Measurements from ENCODE around the gene PRMT9.

PRMT9 gene

DNA sequence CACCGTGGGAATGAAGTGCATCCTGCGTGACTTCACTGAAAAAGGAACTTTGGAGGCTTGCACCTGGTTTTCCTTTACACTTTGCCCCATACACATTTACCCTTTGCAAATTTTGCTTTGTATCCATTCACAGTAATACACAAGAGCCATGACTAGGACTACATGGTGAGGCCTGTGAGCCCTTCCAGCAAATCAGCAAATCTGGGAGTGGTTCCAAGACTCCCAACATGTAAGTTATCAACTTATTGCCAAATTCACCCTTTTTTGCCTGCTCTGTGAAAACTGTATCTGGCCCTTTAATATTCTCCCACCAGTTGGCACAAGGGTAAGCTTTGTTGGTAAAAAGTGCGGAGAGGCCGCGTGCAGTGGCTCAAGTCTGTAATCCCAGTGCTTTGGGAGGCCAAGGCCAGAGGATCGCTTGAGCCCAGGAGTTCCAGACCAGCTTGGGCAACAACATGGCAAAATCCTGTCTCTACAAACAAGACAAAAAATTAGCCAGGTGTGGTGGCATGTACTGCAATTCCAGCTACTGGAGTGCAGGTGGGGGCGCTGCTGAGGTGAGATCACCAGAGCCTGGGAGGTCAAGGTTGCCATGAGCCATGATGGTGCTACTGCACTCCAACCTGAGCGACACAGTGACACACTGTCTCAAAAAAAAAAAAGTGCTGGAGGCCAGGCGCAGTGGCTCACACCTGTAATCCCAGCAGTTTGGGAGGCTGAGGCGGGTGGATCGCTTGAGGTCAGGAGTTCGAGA is 5.0 kb downstream of the PRMT9 start:
- no peak for DNase-seq

DNA sequence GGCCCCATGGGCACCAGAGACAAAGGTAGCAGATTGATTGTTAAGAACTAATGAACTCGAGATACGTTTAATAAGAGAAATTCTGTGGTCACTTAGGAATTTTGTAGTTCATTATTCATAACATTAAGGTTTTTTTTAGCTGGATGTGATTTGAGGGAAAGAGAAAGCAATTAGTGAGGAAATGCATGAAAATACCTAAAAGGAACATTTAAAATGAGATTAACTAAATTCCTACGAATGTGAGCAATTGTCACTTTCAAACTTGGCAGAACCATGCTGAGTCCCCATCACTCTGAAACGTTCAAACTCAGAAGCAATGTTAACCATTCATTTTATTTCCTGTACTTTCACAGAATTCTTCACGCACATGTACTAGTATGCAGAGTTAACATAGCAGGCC is 5.9 kb downstream of the PRMT9 start:
- DNase-seq = no peak

DNA sequence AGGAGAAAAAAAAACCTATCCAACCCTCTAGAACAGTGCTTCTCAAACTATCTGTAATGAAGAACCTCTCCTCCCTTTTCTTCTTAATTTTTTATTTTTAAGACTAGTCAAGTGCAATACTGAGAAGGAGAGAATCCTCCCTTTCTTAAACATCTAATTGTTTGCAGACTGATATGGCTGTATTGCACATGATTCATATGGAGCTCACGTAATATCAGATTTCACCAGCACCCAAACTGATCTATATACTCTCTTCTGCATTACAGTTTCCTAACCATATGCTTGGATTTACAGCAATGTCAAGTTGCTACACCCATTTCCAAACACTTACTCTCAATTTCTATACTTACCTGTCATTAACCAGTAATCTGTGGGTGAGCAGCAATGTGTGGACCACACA is 9.5 kb downstream of the PRMT9 start:
- no peak for DNase-seq

DNA sequence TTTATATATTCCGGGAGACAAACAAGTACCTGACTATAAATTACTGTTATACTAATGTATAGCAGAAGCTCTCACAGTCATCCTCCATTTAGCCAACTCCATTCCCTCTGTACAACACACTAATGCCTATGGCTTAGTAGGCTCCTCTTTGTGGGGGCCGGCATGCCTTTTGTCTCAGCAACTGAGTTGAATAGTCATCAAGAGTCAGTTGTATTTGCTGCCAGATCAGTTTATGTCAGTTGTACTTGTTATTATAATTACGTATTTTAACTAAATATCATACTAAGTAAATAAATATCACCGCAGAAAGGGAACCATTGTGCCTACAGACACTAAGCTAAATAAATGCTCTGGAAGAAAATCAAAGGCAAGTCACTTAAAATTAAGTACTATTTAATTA is 9.9 kb downstream of the PRMT9 start:
- no peak for DNase-seq

DNA sequence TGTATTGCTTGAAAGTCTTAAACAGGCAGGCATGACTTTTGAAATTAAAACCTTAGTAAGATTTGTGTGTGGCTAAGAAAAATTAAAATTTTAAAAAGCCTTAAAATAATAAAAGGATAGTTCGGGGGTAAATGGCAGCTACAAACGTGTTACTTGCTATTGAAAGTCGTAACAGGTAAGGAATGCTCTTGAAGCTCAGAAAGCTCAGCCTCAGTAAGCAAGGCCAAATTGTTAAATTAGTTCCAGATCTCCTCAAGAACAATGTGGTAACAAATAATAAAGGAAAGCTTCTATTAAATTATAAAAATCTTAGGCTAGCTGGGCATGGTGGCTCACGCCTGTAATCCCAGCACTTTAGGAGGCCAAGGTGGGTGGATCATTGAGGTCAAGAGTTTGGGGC is 25.5 kb downstream of the PRMT9 start:
- DNase-seq = no peak

DNA sequence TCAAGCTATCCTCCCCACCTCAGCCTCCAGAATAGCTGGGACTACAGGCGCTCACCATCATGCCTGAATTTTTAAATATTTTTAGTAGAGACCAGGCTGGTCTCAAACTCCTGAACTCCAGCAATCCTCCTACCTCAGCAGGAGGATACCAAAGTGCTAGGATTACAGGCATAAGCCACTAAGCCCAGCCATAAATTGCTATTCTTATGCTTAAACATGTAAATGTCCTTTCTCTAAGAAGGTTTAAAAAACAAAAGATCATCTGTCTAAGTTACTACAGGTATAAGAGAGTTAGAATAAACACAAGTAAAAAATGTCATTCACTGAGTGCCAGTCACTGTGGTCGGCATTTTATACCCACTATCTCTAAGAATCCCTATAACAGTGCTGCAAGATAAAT is 28.3 kb downstream of the PRMT9 start:
- DNase-seq = no peak

DNA sequence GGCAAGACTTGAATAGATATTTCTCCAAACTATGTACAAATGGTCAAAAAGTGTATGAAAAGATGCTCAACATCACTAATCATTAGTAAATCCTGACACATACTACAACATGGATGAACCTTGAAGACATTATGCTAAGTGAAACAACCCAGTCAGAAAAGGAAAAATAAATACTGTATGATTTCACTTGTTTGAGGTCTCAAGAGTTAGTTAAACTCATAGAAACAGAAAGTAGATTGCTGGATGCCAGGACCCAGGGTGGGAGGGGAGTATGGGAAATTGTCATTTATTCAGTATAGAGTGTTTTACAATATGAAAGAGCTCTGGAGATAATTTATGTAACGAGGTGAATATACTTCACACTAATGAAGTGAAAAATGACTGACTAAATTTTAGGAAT is 32.4 kb downstream of the PRMT9 start:
- no peak for DNase-seq

DNA sequence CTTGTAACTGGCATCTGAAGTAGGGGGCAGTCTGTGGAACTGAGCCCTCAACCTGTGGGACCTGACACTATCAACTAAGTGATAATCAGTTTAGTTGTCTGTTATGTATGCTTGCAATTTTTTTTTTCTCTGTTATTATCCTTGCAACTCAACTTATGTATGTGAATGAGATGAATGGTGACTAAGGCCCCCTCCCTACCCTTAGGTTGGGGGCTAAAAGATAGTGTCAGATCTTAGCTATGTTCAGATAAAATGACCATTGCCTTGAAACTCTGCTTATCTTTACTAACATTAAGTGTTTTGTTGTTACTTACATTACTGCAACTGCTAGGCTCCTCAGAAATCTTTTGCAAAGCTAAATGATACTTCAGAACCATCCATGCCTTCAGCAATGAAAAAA is 35.3 kb downstream of the PRMT9 start:
- no peak for DNase-seq

DNA sequence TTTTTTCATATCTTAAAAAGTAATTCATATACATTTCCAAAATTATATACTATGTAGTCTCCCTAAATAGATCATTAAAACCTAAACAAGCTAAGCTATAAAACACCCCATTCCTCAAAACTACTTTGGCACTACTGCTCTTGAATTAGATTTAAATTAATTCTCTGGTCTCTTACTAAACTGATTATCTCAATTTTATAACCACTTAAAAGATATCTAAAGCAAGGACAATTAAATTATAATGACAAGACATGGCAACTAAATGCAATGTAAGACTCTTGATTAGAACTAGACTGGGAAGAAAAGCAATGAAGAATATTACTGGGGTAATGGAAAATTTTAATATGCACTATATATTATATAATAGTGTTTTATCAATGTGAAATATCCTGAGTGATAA is 38.9 kb downstream of the PRMT9 start:
- no peak for DNase-seq

DNA sequence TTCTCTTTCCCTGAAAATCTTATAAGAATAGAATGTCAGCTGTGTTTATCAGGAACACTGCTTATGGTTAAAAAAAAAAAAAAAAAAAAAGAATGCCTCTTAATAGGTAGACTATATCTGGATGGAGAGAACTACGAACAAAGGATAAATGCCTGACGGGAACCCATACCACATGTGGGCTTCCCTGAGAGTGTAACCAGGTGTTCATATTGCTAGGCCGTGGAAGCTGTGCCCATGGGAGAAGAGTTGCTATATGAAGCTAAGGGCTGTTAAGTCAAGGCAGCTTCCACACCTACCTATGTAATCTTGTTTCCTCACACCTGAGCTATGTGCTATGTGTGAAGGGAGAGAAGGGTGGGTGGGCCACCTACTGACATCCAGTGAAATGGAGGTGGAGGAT is 39.5 kb downstream of the PRMT9 start:
- no peak for DNase-seq

DNA sequence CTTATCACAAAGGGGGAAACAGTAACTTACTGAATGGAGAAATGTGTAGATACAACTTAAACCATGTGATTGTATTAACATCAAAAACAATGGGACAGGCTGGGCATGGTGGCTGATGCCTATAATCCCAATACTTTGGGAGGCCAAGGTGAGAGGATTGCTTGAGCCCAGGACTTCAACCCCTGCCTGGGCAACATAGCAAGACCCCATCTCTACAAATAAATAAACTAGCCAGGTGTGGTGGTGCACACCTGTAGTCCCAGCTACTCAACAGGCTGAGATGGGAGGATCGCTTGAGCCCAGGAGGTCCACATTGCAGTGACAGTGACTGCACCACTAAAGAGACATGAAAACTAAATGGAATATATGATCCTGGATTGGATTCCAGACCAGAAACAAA is 40.3 kb downstream of the PRMT9 start:
- no peak for DNase-seq

DNA sequence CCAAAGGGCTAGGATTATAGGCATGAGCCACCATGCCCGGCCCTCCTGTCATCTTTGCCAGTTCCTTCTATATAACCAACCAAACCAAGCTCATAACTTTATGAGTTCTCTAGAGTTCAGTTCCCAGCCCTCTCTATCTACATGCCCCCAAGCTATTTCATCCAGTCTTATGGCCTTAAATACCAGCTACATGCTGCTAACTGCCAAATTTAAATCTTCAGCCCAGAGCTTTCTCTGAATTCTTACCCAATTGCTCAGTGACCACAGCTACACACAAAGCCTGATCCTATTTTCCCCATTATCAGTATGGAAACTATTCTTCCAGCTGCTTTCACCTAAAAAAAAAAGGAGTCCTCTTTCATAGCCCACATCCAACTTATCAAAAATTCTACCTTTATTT is 43.6 kb downstream of the PRMT9 start:
- no peak for DNase-seq

DNA sequence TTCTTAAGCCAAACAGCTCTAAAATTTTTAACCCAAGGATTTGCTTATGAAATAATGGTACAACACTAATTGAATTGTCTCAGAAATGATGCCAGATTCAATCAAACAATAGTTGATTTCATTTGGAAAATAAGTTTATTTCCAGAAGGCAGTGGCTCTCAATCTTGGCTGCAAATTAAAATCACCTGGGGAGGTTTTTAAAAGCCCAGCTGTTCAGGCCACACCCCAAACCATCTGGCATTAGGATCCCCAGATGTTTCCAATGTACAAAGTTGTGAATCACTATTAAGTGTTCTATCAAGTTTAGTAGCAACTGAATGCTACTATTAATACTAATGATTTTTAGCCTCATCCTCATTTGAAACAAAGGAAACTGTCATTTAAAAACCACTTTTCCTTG is 44.6 kb downstream of the PRMT9 start:
- no peak for DNase-seq

DNA sequence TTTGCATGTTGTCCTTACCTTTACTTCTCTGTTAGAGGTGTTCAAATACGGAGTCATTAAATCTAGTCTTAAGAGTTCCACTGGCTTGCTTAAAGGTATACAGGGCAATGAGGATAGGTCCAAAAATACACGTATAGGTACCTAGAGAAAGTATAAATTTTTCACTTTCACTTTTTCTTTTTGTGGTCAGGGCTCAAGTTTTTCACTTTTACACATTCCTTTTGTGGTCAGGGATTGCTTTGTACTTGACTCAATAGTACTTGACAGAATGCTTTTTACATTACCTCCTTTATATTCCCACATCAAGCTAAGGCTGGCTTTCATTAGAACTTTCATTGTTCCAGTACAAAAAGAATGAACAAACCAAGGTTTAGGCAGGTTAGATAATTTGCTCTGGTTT is 45.0 kb downstream of the PRMT9 start:
- no peak for DNase-seq

DNA sequence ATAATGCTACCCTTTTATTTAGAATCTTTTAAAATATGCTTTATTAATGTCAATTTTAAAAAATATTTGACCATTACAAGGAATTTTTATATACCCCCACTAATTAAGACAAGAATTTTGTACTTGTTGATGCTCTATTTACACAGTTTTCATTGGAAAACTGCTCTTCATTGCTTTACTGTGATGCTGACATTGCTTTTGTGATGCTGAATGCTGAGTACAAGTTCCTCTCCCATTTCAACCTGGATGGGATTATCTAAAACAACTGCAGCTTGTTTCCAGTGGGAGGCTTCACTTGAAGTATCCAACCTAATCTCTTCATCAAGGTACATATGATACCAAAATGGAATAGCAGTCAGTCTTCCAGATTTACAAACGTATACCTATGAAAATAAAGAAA is 45.6 kb downstream of the PRMT9 start:
- DNase-seq = no peak

DNA sequence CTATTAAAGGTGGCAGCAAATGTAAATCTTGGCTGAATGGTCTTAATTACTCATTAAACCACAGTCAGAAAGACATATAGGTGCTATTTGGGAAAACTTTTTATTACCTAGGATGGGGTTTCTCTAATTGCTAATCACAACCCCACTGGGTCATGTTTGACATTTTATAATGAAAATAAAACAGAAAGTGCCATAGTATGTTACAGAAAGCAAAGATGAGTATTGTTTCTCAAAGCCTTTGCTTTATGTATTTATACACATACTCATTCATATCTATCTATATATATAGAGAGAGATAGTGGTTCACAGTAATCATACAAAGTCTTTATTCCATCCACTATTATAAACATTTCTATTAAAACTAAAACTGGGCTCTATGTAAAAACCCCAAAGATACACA is 48.6 kb downstream of the PRMT9 start:
- DNase-seq = no peak

DNA sequence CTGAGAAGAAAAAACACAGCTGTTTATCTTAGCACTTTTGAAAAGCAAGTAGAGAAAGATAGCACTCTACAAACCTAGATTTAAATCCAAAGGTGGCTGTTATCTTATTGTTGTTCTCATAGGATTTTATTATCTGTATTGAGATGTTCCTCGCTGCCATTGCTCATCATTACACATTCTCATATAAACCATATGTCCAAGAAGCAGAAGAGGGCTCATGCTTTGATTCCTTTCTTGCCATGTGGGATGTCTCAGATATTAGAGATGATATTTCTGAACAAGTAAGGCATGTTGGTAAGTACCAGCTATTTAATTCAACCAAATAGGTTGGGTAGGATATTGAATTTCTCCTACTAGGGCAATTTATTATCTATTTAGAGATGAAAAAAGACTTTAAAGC is 50.3 kb downstream of the PRMT9 start:
- DNase-seq = no peak

DNA sequence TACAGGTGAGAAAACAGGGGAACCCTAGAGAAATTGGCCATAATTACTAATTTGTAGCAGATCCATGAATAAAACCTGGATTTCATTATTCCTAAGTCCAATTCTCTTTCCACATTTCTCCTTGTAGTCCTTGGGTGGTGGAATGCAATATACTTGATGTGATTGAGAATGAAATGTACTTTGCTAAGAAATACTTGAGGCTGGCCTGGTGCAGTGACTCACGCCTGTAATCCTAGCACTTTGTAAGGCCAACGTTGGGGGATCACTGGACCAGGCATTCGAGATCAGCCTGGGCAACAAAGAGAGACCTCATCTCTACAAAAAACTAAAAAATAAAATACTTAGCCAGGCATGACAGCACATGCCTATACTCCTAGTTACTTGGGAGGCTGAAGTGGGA is 50.9 kb downstream of the PRMT9 start:
- no peak for DNase-seq

DNA sequence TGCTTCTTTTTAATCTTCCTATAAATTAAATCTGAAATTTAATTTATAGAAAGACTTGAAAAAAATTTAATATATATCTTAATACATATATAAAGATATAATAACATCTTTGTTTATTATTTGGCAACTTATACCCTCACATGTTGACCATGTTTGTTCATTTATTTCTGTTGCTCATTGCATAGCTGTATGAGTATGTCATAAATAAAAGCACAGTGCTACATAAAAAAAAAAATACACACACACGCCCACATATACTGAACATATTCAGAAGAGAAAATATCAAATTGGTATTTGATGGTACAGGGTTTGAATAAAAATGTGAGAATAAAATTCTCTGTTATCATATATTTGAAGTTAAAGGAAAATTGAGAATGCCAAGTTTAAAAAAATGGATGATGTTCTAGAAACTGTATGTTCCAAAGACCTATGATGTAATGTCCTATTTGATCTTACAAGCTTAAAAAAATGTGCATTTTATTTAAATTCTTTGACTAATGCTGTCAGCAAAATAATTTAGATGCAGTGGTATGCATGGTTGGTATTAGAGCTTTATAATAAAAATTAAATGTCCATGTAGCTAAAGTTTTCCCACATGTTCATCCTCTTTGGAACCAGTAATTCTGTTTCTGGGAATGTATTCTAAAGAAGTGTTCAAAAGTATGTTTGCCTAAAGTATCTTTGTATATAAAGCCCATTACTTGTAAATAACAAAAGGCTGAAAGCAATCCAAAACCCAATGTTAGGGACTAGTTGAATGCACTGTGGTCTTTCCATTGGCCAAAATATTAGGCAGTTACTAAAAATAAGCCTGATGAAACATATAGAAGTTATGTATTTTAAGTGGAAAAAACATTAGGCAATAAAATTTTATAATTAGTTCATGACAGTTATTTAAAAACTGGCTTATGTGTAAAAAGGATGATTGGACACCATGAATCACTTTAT is 53.9 kb downstream of the PRMT9 start:
- no peak for DNase-seq

DNA sequence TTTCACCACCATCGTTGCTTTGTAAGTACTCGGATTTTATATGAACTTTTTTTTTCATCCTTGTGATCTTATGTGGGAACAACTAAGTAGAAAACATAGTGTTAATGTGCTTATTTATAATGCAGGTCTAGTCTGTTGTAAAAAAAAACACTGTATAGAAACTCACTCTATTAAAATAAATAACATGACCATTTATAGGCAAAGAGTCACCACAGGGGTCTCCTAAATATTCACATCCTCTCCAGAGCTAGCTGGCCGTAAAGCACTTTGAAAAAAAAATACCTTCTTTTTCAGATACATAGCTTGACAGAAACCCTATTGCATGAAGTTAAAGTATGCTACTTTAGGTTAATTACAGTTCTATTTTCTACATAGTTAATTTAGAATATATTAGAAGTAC is 55.5 kb downstream of the PRMT9 start:
- DNase-seq = no peak

DNA sequence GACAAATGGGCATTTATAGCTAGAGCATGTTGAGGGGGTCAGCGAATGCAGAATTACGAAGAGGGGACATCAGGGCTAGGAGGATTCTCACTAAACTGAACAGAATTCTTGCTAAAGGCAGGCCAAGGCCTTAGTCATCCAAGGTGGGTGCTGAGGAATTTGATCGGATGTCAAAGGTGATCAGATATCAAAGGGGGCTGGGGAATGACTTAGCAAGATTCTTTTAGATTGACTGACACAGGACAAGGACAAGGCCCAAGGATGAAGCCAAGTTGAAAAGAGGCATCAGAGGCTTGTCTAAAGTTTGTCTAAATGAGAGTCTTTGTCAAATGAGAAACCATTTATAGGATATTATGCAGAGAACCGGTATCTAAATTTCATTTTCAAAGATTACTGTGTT is 57.1 kb downstream of the PRMT9 start:
- no peak for DNase-seq

DNA sequence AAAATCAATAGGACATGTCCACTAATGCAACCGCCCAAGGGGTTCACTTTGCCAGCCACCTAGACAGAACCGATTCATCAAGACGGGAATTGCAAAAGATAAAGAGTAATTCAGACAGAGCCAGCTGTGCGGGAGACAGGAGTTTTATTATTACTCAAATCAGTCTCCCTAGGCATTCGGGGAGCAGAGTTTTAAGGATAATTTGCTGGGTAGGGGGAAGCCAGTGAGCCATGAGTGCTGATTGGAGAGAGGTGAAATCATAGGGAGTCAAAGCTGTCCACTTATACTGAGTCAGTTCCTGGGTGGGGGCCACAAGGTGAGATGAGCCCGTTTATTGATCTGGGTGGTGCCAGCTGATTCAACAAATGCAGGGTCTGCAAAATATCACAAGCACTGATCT is 58.2 kb downstream of the PRMT9 start:
- DNase-seq = no peak

DNA sequence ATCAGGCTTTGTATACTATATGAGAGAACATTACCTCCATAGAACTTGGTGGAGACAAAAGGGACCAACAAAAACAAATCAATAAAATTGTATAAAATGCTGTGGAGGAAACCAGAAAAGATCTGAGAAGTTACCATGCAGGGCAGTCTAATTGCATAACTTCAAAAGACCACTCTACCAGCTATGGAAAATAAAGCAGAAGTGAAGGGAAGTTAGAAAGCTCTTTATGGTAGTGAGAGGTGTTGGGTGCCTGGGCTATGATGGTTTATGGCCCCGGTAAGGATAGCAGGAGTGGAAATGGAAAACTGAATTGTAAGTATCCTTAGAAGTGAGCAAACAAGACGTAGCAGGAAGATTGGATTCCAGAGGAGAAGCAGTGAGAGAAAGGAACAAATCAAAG is 63.6 kb downstream of the PRMT9 start:
- DNase-seq = no peak

Data from inflammatory macrophage treated with lipopolysaccharide for 1 hour (primary cell).